Spleen (tissue), 7 donors: ENCODE measurements around the gene IL17C.
A peak's percentile ranks its signal among the peaks of the same experiment; 100 is the strongest.

Experiments used
- CTCF ChIP-seq, 11 experiments: fragments of 200-600 bp in 7 of 11; fragments of 450-650 bp in 4 of 11; sonication (generic) in 4 of 11; IDR thresholded peaks in 8 of 11; conservative IDR thresholded peaks in 3 of 11; 1 replicate in 7 of 11; 2 replicates in 4 of 11; pipeline versions ENCODE4 v1.4.0 to v1.8.0; 2016 to 2021; ENCODE audit warnings: antibody characterized with exemption in 11 of 11, inconsistent platforms in 4 of 11, mild to moderate bottlenecking in 1 of 11
- POLR2AphosphoS5 ChIP-seq, 3 donors: sonication (generic); formaldehyde crosslinking; IDR thresholded peaks; one replicate each; pipeline ENCODE4 v1.5.1; 2017; ENCODE audit warnings: antibody characterized with exemption in 3 of 3
- donor health status: DM: no; HTN: no; CAD: no; lungs with moderate emphysema.
- donor health status: DM: no; HTN: no; CAD: no.
- donor health status: DM: no; HTN: no; CAD: no.

GRCh38 chr16:88619859-88620815 is 18.2 kb upstream of the IL17C start:
- TF ChIP-seq POLR2AphosphoS5 (IDR thresholded peaks at IDR 0.05) (peak in 2 of 3 donors; percentile 39 to 85), CTCF (IDR thresholded peaks at IDR 0.05 in 8 of 11, conservative IDR thresholded peaks at IDR 0.05 in 3 of 11) (no peak)
